Retina (tissue), 1 donor: Measurements from ENCODE around the gene LCE1B.

ENCODE experiments used
- DNase-seq: peaks from one replicate; pipeline ENCODE4 v3.0.0-alpha.2; 2016

LCE1B gene, protein sequence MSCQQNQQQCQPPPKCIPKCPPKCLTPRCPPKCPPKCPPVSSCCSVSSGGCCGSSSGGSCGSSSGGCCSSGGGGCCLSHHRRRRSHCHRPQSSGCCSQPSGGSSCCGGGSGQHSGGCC

DNA sequence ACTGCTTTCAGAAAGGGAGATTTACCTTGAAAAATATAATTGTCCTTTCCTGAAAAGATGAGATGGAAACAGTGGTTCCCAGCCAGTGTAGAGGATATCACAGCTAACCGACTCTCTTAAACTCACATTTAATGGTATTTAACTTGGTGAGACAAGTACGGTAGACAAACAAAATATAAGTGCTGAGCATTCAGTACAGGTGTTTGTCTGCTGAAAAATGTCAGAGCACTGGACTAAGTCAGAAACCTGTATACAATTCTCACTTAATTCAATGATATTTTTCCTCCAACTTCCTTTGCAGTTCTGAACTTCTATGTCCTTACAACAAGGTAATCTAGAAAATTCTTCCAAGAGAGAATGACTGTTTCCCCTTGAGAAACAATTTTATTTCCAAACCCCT lies at the start of gene LCE1B:
LCE1B (plus strand) TSS at position 301 of the 400 bp plus-strand sequence. CDS start 476 bp downstream, outside the sequence.
- no peak for DNase-seq

DNA sequence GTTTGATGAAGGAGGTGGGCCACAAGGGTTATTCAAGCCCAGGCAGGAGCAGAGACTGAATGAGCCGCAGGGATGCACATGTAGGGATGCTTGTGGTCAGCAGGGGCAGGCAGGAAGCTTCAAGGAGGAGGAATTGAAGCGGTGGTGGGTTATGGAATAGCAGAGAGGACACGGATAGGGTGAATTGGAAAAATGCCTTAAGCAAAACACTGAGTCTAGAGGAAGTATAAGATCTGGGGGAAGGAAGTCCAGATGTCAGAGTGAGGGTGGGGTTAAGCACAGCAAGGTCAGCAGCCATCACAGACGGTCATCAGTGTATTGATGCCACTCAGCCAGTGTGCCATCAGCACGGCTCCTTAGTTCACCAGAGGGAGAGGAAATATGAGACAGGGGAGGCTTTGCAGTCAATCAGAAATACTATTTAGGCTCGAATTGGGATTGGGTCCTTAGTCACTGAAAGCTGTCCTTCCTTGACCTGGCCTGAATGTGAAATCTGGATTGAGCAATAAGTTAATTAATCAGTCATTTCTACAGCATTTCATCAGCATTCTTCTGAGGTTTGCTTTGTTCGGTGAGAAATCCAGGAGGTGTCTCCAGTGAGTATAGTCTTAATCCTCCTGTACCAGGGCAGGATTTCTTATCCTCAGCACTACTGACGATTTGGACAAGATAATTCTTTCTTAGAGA lies 42.8 kb upstream of the LCE1B start:
- DNase-seq: no peak

DNA sequence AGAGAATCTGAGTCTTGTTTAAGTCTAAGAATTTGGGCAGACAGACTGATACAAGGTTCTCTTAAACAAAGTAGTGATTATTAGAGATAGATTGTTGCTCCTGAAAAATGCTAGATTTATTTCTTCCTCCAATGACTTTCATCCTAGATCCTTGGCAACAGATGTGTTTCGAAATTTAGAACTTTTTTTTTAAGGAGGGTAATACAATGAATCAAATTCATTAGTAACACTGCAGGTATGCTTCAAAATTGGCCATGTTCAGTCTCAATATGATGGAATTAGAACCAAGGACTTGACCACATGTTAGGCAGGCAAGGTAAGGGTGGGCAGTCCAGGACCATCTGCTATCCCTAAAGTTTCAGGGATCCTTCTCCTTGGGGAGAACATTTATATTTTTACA lies 41.4 kb upstream of the LCE1B start:
- no peak for DNase-seq

DNA sequence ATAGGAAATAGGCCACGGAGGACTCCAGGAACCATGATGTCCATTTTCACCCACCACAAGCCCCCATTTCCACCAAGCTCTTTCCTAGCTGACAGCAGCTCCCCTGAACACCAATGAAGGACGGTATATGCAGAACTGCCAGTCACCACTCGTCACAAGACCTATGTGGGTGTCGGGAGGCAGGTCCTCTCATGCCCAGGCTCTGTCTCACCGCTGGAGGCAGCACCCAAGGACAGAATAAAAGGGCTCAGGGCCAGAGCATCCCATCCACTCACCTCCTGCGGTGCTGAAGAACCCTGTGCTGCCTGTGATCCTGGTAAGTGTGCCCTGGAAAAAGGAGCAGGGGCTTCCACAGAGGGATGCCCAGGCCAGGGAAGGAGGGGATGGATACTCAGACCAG lies 36.9 kb upstream of the LCE1B start, which contains the start of gene LCE1F:
LCE1F (plus strand) TSS at position 266 of the 400 bp plus-strand sequence. CDS start 1,232 bp downstream, outside the sequence.
- no peak for DNase-seq

DNA sequence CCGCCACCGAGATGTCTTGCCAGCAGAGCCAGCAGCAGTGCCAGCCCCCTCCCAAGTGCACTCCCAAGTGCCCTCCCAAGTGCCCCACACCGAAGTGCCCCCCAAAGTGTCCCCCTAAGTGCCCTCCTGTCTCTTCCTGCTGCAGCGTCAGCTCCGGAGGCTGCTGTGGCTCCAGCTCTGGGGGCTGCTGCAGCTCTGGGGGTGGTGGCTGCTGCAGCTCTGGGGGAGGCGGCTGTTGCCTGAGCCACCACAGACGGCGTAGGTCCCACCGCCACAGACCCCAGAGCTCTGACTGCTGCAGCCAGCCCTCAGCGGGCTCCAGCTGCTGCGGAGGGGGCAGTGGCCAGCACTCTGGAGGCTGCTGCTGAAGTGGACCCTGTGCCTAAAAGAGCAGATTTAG lies 35.4 kb upstream of the LCE1B start:
- no peak for DNase-seq

DNA sequence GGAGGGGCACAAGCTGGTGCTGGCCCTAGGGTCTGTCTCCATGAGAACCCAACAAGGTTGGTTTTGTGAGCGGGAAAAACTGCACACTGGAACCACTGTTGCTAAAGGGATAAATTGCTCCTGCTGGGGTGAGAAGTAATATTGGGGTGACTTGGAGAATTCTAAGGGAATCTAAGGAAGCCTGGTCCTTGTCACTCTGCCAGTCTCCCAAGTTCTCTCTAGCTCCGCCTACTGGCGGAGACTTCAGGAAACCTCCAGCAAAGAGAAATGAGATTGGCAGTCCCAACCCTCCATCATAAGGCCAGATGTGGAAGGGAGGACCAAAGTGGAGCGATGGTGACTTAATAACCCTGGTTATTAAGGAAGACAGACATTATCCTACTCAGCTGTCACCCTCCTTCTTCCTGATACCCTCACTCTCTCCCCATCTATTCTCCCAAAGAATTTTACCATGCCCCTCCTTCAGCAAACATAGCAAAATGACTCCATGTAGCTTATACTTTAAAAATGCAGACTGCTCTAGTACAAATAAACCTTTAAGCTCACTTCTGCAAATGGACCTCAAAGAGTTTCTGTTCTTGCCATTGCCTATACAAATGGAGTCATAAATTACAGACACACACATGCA lies 34.1 kb upstream of the LCE1B start:
- DNase-seq: no peak

DNA sequence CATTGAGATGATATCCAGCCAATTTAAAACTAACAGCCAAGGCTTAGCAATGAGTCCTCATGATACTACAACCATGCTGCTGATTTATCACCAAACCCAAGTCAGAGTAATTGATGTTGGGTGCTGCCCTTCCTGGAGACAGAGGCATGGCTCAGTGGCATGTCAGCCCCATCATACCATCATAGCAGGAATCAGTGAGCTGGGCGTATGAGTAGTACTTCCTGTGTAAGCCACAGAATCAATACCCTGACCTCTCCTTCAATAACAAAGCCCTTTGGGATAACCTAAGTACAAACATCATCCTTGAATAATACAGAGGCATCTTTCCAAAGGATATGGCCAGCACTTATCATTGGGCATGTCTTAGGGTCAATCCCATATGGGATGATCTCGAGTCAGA lies 28.7 kb upstream of the LCE1B start:
- DNase-seq: no peak

DNA sequence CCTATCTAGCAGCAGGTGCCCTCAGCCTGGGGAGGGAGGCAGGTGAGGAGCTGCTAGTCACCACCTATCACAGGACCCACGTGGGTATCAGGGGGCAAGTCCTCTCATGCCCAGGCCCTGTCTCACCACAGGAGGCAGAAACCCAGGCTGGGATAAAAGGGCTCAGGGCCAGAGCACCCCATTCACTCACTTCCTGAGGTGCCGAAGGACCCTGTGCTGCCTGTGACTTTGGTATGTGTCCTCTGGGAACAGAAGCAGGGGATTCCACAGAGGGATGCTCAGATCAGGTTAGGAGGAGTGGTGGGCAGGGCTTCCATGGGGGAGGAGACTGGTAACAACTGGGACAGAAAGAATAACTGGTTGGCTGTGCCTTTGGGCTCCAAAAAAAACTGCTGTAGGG lies 25.7 kb upstream of the LCE1B start, which contains the start of gene LCE1E:
LCE1E (plus strand) TSS at position 181 of the 400 bp plus-strand sequence. CDS start 1,043 bp downstream, outside the sequence.
- DNase-seq: no peak

DNA sequence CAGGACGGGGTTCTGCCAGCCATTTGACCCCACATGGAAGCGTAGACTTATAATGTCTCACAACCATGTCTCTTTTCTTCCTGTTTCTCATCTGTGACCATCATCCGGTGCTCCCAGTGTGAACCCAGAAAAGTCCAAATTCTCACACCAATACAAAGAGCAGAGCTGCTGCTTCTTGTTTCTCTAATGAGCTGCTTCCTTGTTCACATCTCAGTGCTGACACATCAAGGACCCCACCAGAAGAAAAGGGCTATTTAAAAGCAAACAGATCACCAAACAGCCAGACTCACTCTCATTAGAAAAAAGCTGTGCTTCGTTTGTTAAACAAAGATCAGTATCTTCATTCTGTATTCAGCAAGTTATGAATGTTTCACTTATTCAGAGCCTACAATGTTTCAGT lies 16.1 kb upstream of the LCE1B start:
- no peak for DNase-seq

DNA sequence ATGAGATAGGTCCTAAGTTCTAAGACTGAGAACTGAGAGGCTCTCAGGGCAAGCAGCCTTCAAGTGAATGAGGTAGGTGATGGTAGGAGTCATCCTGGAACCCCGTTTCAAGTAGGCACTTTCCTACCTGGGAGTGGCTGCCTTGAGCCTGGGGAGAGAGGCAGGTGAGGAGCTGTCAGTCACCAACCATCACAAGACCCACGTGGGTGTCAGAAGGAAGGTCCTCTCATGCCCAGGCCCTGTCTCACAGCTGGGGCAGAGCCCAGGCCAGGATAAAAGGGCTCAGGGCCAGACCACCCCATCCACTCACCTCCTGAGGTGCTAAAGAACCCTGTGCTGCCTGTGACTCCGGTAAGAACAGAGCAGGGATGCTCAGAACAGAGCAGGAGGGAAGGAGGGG lies 15.3 kb upstream of the LCE1B start, which contains the start of gene LCE1D:
LCE1D (plus strand) TSS at position 301 of the 400 bp plus-strand sequence. CDS start 1,074 bp downstream, outside the sequence.
- DNase-seq: no peak

DNA sequence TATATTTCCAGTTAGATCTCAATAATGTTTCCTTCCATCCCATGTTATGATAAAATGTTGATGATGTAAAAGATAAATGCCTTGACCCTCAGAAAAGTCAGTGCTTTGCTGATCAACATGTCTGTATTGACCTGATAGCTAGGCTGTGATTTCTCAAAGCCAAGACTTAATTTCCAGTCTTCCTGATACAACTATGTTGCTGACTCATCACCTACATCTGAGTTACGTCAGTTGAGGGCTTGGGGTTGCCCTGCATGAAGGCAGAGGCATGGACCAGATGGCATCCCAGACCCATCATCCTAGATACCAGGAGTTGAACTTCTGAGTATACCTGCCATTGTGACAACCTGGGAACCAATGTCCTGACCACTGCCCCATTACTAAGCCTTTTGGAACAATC lies 10.4 kb upstream of the LCE1B start:
- no peak for DNase-seq

DNA sequence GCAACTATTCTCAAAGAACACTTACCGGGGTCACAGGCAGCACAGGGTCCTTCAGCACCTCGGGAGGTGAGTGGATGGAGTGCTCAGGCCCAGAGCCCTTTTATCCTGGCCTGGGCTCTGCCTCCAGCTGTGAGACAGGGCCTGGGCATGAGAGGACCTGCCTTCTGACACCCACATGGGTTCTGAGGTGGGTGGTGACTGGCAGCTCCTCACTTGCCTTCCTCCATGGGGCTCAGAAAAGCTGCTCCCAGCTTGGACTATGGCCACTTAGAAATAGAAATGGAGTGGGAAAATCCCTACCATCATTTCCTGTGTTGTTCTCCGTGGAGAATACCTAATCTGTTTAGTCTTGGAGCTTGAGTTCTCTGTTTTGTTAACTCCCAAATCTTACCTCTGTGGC lies 5.2 kb upstream of the LCE1B start, which contains the start of gene LCE1C:
LCE1C (minus strand) TSS at position 76 of the 400 bp plus-strand sequence. CDS start 1,173 bp downstream, outside the sequence.
- DNase-seq: no peak

DNA sequence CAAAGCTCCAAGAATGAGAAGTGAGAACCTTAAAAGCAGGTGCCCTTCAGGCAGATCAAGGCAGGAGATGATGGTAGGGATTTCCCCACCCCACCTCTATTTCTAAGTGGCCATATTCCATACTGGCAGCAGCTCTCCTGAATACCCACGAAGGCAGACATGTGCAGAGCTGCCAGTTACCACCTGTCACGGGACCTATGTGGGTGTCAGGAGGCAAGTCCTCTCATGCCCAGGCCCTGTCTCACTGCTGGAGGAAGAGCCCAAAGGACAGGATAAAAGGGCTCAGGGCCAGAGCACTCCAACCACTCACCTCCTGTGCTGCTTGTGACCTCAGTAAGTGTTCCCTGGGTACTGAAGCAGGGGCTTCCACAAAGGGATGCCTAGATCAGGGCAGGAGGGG lies 721 bp upstream of the LCE1B start:
- DNase-seq: no peak

DNA sequence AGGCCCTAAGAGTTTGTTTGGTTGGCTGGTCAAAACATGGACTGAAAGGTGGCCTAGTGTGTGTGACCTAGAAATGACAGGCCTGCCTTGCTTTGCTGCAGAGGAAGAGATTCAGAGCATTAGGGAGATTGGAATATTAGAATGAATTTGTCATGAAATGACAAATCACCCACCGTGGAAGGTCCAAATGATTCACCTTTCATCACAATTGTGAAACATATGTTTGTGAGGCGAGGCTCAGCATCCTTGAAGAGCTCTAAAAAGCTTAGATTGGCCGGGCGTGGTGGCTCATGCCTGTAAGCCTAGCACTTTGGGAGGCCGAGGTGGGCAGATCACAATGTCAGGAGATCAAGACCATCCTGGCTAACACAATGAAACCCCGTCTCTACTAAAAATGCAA lies 5.5 kb downstream of the LCE1B start:
- DNase-seq: no peak

DNA sequence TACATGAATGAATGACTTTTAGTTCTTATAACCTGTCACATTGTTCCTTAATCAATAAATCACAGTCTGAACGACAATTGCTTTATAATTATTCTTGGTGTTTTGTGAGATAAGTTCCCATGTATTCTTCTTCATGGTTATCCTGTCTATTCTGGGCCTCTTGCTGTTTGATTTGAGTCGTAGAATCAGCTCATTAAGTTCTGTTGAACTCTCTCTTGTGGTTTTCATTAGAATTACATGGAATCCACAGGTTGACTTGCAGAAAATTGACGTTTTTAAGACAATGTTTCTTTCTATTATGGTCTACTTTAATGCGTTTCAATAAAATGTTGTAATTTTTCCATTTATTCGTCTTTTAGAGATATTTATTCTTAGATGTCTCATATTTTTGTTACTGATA lies 11.5 kb downstream of the LCE1B start:
- no peak for DNase-seq

DNA sequence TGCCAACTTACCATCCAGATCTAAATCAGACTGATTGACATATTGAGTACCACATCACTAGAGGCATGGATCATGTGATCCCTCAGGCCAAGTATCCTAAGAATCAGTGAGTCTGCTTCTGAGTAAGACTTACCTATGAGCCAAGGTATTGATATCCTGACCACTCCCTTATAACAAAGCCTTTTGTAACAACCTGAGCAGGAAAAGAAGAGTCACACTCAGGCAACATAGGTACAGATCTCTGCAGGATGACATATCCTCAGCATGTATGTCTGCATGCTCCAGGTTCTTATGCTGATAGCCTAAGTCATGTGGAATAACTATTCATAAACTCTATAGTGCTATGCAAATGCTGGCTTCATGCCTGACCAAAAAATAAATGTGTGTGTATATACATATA lies 13.2 kb downstream of the LCE1B start:
- no peak for DNase-seq

DNA sequence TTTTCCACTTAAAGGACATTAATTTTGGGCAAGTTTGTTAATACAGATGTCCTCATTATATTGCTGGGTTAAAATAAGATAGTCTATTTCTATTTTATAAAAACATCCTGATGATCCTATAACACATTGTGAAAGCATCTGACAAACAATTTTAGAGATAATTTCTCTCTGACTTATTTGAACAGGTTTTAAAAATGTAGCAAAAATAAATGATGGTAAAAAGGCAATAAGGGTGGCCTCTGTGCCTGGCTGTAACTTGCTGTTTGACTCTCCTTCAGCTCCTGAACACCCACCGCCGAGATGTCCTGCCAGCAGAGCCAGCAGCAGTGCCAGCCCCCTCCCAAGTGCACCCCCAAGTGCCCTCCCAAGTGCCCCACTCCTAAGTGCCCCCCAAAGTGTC lies 15.4 kb downstream of the LCE1B start, which contains the start of gene LCE1A:
LCE1A (plus strand) TSS at position 301 of the 400 bp plus-strand sequence; CDS start at position 301, 0 bp downstream.
- no peak for DNase-seq

DNA sequence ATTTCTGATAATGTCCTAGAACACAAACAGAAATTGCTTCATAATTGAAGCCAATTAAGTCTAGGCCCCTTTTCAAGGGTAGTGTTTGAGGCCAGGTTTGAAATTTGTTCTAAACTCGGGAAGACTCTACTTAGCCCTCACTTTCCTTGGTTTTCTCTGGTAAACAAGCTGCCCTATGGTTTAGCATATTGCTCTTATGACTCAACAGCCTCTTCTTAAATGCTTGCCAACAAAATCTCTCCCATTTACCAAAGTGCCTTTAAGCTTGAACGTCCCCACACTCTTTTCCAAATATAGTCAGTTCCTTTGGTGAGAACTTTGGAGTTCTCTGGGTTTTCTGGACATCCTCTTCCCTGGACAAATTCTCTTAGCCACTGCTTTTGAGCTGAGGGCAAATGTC lies 25.1 kb downstream of the LCE1B start:
- no peak for DNase-seq

DNA sequence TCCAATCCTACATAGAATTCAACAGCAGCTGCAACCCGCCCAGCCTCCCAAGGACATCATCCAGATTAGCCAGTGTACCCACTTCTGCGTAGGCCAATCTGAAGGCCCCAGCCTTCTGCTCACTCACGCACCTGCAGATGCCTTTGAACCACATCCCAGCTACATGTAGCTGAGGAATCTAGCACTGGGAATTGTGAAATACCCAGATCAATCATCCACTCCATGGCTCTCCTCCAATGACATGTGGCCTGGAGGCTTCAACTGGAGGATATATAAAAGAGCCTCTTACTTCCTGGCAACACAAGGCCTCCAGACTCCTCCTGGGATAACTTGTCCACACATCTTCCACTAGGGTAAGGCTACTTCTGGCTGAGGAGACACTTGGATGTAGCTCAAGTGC lies 30.8 kb downstream of the LCE1B start, which contains the start of gene LCE6A:
LCE6A (plus strand) TSS at position 301 of the 400 bp plus-strand sequence. CDS start 665 bp downstream, outside the sequence.
- no peak for DNase-seq

DNA sequence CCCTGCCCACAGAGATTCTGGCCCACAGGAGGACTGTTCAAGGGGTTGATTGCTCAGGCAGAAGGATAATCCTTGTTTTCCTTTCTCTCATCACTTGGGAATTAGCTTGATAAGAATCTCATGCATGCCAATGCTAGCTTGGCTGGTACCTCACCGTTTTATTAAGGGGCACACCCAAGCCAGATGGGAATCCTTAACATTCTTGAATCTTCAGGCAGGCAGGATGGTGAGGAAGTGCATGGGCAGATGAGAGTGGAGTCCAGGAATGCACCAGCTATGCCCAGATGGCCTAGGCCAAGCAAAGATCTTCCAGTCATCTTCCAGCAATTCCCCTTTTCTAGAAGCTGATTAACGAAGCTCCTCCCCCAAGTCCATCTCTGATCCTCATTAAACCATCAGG lies 43.9 kb downstream of the LCE1B start:
- no peak for DNase-seq

DNA sequence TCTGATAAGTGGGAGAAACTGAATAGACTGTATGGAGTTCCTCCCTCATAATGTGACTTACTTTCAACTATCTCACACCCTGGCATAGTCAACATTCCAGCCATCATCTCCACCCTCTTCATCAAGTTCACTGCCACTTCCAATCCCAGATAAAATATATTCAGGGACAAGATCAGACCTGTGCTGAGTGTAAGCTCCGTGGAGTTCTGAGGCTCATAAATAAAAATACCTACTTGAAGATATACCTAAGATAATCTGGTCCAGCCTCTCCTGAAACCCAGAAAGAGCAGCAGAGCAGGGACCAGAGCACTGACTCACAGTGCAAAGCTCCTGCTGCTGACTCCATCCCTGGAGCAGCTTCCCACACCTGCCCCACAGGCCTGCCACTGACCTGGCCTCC lies 46.3 kb downstream of the LCE1B start:
- no peak for DNase-seq

DNA sequence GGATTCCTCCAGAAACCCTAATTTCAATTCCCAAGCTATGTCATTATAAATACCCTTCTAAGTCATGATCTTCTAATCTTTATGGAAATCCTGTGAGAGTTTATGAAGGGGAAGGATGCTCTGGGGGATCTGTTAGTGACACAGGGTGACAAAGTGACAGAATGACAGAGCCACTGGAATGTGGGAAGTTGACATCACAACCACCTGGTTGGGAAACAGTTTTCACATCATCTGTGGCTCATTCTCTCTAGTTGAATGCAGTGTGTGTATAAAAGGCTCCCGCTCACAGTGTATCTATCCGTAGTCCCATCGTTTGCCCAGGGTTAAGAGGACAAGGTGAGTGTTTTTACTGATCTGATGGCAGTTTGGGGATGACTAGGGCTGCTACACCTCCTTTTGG lies 47.9 kb downstream of the LCE1B start, which contains the start of gene LCE7A:
LCE7A (plus strand) TSS at position 301 of the 400 bp plus-strand sequence. CDS start 702 bp downstream, outside the sequence.
- no peak for DNase-seq

DNA sequence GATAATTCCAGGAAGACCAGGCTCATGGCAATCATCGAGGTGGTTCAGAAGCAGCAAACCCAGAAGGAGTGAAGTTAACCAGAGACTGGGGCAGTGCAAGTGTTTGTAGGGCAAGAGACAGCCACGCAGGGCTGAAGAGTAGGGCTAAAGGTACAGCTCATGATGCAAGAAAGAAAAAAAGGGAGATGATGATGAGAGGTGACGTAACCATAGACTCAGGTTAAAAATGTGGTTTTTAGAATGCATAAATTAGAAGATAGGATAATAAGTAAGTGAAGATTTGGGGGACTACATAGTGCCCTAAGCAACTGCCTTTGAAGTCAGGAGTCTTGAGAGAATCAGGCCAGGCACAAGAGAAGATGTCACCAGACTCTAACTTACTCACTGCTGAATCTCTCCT lies 48.4 kb downstream of the LCE1B start:
- DNase-seq: no peak

DNA sequence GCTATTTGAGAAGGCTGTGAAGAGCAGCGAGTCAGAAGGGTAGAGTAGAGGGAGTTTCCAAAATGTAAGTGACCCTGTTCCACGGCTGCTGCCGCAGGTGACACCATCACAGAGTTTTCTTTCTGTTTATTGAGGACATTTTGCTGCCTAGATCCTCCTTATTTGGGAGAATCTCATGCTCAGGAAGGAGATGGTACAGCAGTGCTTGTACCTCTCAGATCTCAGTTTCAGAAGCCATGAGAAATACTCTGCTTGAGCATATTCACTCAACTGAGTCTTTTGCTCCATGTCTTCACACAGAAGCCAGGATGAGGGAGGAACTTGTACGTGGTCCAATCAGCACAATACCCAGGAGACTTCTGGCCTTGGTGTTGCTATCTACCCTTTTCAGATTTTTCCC lies 49.6 kb downstream of the LCE1B start:
- DNase-seq: no peak
